GM19239 (cell line): ENCODE data around the gene NEK10.

Experiments
- DNase-seq: peaks from one replicate; pipeline ENCODE4 v3.0.0; 2011; ENCODE audit warnings: low spot score; ENCODE audit not compliant: insufficient read length
- FAIRE-seq: peaks from 2 replicates; lab custom pipeline; 2011; peaks lifted over from hg19 to GRCh38; lab: Jason Lieb, UNC

The NEK10 gene

DNA sequence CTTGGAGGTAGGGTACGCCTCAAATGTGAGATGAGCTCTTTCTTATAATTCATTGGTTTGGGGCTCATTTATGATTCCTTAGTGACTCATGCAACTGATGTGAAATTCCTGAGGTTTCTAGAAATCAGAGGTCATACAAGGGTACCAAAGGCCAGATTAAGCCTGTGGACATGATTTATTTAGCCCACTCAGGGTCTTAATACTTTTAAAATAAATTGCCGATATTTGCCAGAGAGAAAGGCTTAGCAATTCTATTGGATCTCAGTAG lies 289.0 kb downstream of the NEK10 start:
- FAIRE-seq: no peak
- no peak for DNase-seq

GRCh38 chr3:27079427-27080257 lies 289.5 kb downstream of the NEK10 start:
- no peak for DNase-seq
- no peak for FAIRE-seq

DNA sequence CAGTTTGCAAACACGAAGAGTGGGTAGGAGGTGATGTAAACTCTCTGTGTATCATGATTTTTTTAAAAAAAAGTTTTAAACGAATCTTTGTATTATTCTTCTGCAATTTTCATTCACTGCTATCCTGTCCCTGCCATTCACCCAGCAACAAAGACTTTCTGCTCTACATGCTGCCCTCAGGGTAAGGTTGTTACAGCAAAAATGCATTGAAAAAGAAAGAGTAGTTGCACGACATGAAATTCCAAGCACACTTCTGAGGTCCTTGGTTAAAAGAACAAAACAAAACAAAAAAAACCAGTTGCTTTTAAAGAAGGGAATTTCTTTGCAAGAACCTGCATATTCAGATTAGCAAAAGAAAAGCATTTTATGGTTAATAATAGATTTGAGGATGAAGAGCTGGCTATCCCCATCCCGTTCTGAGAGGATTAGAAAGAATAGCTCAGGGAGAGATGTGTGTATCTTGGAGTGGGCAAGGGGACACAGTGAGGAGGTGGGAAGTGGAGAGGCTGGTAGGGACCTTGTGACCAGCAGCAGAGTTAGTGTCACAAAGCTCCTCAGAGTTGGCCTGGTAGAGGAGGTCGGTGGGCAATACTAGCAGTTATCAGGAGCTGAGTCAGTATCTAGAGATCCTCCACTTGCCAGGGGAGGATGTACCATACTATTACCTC lies 290.8 kb downstream of the NEK10 start:
- no peak for DNase-seq
- FAIRE-seq: no peak

DNA sequence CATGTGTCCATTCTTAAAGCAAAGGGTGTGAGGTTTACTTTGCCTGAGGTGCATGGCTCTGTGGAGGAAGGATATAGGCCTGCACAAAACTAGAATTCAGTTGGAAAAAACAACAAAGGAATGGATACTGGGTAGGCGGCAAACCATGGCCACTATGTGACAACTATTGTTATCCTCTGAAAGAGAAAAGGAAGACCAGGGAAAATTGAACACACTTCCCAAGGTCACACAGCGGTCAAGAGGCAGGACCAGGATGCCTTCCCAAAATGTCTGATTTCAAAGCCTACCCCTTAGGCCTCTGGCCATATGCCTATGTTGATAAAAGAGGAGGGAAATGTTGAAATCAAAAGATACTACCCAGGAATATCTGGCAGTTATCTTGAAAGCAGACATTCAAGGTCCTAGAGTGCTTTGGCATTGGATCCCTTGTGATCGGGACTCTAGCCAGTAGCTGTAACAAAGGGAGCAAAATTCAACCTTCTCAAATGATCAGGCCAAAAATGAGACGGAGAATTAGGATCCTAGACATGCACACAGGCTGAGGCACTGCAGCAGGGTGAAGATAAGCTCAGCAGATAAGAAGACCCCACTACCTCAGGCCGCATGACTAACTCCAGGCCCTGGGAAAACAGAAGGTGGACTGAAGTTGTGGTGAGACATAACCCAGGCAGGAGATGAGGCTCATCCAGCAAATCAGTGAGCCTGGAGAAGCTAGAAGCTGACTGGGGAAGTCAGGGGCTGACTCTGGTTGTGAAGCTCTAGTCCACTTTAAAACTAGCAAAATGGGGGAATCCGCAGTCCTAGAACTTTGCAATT lies 292.2 kb downstream of the NEK10 start:
- DNase-seq (no peak), FAIRE-seq (no peak)

DNA sequence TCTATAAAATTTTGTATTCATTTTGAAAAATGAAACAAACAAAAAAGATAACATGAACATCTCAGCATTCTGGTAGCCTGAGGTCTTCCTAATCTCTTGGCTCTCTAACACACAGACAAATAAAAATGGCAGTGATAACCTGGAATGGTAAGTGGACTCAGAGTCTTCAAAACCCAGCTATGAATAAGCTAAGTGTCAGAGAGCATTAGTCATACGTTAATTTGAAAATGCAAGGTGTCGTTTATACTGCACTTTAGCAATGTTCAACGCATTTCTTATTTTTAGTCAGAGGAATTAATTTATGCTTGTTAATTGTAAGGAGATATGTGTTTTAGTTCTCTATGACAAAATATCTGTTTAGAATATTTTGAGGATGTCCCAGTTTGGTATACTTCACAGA lies 294.3 kb downstream of the NEK10 start:
- no peak for FAIRE-seq
- DNase-seq: no peak

DNA sequence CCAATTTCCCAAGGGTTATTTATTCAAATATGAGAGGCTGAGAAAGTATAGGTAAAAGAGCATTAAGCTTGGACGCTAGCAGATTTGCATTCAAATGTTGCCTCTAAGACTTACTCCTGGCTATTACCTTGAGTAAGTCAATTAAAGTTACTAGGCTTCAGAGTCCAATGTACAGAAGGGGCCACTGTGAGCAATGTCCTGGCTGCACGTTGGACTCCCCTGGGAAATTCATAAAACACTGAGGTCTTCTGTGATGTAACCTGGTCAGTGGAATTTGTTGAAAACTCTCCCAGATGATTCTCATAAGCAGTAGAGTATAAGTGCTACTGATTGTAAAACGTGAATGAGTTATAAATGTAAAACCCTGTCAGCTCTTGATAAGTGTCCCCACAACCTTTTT lies 295.3 kb downstream of the NEK10 start:
- FAIRE-seq (no peak), DNase-seq (no peak)

DNA sequence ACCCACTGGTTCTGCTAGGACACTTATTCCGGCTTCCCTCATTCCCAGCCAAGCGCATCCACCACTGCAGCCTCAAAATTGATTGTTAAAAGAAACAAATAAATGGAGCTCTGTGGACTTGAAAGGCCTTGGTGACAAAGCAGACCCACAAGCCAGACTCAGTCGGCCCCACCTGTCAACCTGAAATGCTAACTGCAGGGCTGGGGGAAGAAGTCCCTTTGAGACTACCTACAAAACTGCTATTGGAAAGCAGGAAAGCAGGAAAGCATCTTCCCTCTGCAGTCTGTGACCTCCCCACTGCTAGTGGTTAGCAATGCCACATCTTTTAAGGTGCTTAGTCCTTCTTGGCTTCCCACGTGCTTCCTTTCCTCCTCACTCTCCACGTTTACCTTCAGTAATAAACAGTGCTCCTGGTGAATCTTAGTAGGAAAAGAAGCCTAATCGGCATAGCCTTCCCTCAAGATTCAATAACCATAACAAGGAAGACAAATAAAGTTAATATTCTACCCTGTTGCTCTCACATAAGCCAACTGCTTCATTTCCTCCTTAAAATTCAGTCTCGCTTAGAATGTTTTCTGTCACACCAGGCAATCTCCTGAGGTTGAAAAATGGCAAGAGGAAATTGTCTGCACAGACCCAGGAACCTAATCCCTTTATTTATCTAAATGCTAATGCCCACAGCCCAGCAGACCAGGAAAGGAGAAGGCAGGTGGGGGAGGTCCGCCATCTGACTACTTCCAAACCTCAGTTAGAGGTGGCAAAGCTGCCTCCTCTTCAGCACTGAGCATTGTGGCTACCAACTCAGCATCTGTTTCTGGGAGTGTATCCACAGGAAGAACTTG lies 296.2 kb downstream of the NEK10 start:
- DNase-seq (no peak), FAIRE-seq (no peak)

DNA sequence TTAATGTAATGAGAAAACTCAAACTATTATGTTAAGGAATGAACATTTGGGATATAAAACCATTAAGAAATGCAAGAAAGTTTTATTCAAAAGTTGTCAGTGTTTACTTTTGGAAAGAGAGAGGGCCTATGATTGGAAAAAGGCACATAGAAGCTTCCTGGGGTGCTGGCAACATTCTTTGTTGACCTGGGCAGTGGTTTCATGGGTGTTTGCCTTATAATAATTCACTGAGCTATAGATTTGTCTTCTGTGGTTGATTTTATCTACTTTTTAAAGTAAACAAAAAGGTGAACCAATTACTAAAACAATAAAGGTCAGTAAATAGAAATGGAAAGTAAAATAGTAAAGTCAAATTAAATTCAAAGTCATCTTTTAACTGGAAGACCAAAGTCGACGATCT lies 308.8 kb downstream of the NEK10 start:
- FAIRE-seq (no peak), DNase-seq (no peak)
